Astrocyte of the cerebellum (primary cell): ENCODE results near the gene SH3YL1.
A peak's percentile ranks its signal among the peaks of the same experiment; 100 is the strongest.

Source experiments
- DNase-seq: peaks from one replicate; pipeline ENCODE4 v3.0.0-alpha.2; 2011; ENCODE audit warnings: low read depth
- H3K4me3 ChIP-seq: 2 replicates; pipeline ENCODE4 v1.5.1; 2011; ENCODE audit warnings: mild to moderate bottlenecking, low read depth, low read length, moderate library complexity
- CTCF ChIP-seq: IDR thresholded peaks from 2 replicates; pipeline ENCODE4 v1.5.1; 2012; ENCODE audit warnings: low read length, low read depth, moderate library complexity, mild to moderate bottlenecking; ENCODE audit errors: missing control alignments
- in situ Hi-C: cut with HindIII; loops from 2 replicates; pipeline ENCODE4 v1.10.0; 2017; ENCODE audit warnings: low sequenced_read_pairs

SH3YL1 gene

DNA sequence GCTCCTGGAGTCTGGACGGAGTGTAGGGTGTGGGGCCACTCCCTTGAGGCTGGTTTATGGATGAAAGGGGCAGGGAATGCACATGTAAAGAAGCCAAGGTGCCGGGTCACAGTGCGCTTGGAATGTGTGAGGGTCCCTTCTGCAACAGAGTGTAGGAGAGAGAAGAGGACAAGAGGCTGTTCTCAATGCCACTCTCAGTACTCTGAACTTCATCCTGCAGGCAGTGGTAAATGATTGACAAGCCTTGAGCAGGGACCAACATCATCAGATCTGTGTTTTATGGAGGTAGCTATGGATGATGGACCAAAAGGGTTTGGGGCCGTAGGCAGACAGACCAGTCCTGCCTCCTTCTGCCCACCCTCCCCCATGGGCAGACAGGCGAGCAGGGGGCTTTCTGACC lies 31.3 kb upstream of the SH3YL1 start:
- in situ Hi-C loops = no loop called here
- DNase-seq = no peak
- H3K4me3 ChIP-seq = no peak overlapping the region
- no peak for TF ChIP-seq CTCF

DNA sequence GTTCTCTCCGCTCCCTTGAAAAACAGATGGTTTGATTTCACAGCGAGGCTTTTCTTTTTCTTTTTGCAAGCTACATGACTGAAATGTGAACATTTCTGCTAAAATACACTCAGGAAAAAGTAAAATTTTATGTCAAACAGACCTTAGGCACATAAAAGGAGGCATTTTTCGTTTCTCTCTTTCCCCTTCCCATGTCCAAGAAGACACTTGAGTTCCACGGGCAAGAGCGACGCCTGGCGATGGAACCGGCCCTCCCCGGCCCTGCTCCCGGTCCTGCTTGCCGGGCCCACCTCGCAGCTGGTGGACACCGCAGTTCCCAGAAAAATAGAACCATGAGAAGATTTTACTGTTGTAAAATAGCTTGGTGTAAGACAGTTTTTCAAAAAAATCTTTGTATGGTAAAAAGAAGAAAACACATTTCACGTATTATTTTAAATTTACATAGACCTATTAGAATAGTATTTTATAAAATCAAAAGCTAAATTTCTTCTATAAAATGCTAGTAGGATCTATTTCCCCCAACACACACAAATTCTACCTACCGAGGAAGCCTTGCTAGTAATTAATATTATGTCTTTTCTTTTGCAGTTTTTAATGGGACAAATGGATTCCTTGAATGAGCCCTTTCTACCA lies 26.4 kb upstream of the SH3YL1 start:
- TF ChIP-seq CTCF = peak; percentile 90
- H3K4me3 ChIP-seq = peak overlapping the region; percentile 50
- peak; percentile 48 for DNase-seq
- in situ Hi-C loops = no loop called here

DNA sequence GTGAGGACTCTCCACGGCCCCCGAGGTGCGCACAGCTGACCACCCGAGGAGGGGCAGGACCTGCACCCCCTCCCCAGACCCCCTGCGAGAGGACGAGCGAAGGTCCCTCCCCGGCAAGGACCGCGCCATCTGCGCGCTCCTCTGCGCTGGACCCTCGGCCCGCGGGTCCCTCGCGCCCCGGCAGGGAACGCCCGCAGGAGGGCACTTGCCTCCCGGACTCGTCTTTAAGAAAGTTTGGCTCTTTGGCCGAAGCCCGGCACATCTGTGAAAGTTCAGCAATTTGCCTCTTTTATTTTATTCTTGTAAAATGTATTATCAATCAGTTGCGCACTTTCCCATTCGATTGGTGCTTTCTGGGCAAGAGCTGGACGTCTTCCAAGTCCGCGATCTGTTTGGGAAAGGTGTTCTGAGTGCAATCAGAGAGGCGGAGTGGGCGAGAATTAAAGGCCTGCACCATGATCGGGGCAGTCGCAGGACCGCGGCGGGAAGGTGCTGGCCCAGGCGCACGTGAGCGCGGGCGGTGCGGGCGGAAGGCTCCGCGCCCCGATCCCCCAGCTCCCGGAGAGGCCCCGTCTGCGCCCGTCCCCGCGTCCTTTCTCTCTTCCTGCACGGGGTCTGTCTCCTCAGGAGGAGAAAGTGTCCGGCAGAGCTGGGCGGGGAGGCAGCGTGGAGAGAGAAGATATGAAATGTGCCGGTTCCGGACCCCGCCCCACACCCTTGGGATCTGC lies 25.7 kb upstream of the SH3YL1 start:
- no peak for TF ChIP-seq CTCF
- DNase-seq = no peak
- in situ Hi-C loops = no loop called here
- H3K4me3 ChIP-seq = peak overlapping the region; percentile 50

DNA sequence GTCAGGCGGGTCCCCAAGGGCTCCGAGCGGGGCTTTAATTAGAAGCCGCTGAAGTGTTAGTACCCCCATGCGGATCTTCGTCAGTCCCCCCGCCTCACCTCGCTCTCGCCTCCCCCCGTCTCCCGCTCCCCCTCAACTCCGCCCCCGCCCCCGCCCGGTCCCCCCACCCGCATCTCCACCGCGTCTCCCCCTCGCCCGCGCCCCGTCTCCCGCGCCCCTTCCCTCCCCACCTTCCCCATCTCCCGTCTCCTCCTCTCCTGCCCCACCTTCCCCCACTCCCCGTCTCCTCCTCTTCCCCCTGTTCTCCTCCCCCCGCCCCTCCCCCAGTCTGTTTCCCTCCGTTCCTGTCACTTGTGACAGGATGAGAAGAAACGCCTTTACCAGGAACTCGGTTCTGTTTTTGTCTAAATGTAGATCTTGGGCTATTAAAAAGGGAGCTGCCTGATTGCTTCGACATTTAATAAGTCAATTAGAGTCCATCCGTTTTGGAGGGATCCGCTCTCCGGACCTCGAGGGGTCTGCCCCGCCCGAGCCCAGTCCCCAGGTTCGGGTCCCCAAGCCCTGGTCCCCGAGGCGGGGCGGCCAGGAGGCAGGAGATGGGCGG lies 25.0 kb upstream of the SH3YL1 start:
- in situ Hi-C loops = no loop called here
- no peak for TF ChIP-seq CTCF
- peak overlapping the region; percentile 50 for H3K4me3 ChIP-seq

GRCh38 chr2:287911-288757 lies 24.3 kb upstream of the SH3YL1 start, which contains the start of gene ALKAL2:
Gene ALKAL2 (minus strand): TSS chr2:288091. CDS start chr2:287835, 256 bp downstream.
- DNase-seq = no peak
- H3K4me3 ChIP-seq = peak within 1 kb of the TSS; percentile 18
- in situ Hi-C loops = no loop called here
- TF ChIP-seq CTCF = no peak

More for the DNA sequence above, 25.0 kb upstream of the SH3YL1 start:
- no peak for DNase-seq

DNA sequence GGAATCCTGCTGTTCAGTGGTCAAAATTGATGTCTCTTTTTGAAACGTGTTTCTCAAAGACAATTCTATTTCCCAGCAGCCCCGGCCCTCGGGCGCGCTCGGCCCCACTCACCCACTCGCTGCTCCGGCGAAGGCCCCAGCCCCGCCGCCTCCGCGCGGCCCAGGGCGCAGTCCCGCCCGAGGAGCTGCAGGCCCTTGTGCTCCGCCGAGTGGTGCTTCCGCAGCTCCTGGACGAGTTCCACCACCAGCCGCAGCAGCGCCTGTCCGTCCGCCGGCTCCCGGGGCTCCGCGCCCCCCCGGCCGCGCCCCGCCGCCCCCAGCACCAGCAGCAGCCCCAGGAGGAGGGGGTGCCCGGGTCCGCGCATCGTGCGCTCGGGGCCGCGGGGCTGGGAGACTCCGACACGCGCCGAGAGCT lies 23.6 kb upstream of the SH3YL1 start:
- no peak for TF ChIP-seq CTCF
- in situ Hi-C loops = no loop called here
- DNase-seq = no peak
- H3K4me3 ChIP-seq = peak overlapping the region; percentile 17
